Measurements from ENCODE around the gene GDPD5.

Gene GDPD5

GRCh38 chr11:75471176-75471973 lies 54.4 kb downstream of the GDPD5 start:
- H3K27ac ChIP-seq = no peak overlapping the region
- TF ChIP-seq CTCF (conservative IDR thresholded peaks at IDR 0.05) (no peak), ZFX (IDR thresholded peaks at IDR 0.05) (no peak)

- H3K27ac ChIP-seq = no peak overlapping the region
- TF ChIP-seq ZFX (IDR thresholded peaks at IDR 0.05) (no peak), CTCF (conservative IDR thresholded peaks at IDR 0.05) (no peak)
These were observed 55.2 kb downstream of the GDPD5 start for GRCh38 chr11:75470476-75471080.

DNA sequence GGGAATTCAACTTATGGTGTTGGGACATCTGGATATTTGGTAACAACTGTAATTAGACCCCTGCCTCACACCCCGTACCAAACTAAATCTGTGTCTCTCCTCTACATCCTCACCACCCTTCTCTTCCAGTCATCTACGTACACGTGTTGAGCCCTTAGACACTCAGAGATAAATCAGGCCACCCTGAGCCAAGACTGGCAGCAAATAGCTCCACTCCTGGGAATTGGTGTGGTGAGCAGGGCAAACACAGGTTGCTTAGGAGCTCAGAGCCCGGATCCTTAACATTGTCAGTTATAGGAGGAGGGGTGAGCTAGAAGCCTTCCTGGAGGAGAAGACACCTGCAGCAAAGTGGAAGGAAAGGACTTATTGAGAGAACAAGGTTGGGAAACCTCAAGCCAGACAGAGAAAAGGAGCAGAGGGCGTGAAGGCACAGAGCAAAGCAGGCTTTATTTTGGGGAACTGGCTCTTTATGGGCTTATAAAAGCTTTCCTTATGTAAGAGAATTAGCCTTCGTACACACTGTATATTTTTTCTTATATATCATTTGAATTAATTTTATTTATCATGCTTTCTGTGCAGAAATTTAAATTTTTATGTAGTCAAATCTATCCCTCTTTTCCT lies 55.8 kb downstream of the GDPD5 start:
- TF ChIP-seq CTCF (conservative IDR thresholded peaks at IDR 0.05) (no peak), ZFX (IDR thresholded peaks at IDR 0.05) (no peak)
- H3K27ac ChIP-seq = no peak overlapping the region

DNA sequence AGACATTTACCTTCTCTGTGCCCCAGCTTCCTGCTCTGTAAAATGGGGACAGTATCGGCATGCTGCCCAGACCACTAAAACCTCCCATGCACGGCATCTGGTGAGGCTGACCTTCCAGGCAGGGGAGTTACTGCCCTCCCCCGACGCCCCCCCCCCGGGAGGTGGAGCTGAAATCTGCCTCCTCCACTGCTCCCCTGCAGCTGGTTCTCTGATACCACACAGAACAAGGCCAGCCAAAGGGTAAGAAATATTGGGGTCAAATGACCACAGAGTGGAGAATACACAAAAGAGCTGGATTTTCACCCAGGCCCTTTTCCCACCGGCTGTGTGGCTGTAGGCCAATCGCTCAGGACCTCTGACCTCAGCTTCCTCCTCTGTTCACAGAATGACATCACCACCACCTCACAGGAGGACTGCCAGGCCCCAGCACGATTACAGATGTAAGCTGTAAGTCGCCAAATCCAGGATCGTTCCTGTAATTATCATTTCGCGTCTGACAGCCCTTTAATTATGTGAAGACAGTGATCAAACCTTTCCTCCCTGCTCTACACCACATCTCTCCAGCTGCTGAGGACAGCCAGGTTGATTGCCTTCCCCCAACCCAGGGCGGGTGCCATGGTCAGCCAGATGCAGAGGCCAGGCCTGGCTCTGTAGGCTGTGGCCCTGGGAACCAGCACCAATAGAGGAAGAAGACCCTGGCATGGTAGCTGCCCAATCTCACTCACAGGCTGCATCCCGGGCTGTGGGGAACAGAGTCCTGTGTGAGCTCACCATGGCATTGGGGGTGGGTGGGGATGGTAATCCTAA lies 57.0 kb downstream of the GDPD5 start:
- H3K27ac ChIP-seq = no peak overlapping the region
- TF ChIP-seq ZFX (IDR thresholded peaks at IDR 0.05) (no peak), CTCF (conservative IDR thresholded peaks at IDR 0.05) (no peak)

DNA sequence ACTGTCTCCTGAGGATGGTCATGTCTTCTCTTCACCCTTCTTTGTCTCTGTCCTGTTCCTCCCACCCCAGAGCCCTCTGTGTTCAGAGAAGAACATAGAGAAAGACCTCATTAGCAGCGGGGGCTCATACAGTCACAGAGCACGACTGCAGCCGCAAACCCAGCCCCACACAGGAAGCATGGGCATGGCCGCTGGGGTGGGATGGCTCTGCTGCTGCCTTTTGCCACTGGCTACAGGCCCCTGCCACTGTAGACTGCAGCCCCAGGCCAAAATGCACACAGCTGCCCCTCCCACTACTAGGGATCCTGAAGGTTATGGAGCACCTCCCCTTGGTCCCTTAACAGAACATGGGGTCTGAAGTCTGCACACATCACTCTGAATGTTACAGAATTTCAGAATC lies 57.9 kb downstream of the GDPD5 start:
- TF ChIP-seq ZFX (IDR thresholded peaks at IDR 0.05) = no peak
- no peak for TF ChIP-seq CTCF (conservative IDR thresholded peaks at IDR 0.05)
- H3K27ac ChIP-seq = no peak overlapping the region

- TF ChIP-seq CTCF (conservative IDR thresholded peaks at IDR 0.05) = no peak
- no peak for TF ChIP-seq ZFX (IDR thresholded peaks at IDR 0.05)
- no peak overlapping the region for H3K27ac ChIP-seq
These were observed 58.4 kb downstream of the GDPD5 start for GRCh38 chr11:75467311-75467710.

Data from C4-2B (cell line).